GM19023 (cell line): ENCODE data around the gene ZNRF1.
"Not testable (repeated sequence)": the region's sequence is repeated elsewhere in the genome, so short reads cannot be mapped to it uniquely, and the experiment has no call there.

Source experiments
- ATAC-seq: cut with Tn5 transposase; IDR thresholded peaks from one replicate; pipeline ENCODE4 v1.9.1; 2021; ENCODE audit warnings: mild to moderate bottlenecking, moderate library complexity; ENCODE audit not compliant: unreplicated experiment

The ZNRF1 gene

GRCh38 chr16:75074920-75075687 is 76.3 kb downstream of the ZNRF1 start:
- ATAC-seq: peak; percentile 94

DNA sequence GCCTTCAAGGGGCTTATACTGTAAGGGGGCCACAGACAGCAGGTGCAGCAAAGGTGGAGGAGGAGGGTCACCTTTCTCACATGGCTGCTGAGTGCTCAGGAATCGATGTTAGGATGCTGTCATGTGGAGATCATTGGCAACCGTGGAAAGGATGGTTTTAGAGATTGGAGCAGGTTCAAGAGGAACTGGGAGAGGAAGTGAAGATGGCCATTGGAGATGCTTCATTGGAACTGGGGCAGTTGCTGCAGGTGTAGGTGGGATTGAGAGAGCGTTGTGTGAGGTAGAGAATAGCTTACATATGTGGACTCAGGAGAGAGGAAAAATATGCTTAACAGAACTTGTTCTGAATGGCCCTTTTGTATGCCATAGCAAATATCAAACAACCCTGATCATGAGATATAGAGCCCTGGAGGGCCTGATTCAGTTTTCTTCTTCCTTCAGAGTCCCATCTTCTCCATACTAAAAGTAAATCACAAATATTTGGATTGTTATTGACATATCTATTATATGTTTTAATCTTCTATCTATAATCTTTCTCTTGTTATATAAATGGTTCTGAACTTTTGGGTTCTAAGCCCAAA is 77.0 kb downstream of the ZNRF1 start:
- ATAC-seq: no peak

DNA sequence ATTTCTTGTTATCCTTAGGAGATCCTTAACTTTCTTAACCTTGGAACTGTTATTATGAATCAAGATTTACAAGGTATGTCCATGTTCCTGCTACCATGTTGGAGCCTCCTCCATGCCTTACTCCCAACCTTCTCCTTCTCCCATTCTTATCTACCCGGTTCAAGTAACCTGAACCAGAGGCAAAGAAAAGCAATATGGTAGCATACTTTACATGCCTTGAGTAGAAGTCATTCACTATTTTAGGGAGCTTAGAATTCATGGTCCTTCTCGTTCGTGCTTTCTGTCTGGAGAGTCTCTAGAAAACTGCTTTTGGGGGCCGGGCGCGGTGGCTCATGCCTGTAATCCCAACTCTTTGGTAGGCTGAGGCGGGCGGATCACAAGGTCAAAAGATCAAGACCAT is 80.1 kb downstream of the ZNRF1 start:
- no peak for ATAC-seq

DNA sequence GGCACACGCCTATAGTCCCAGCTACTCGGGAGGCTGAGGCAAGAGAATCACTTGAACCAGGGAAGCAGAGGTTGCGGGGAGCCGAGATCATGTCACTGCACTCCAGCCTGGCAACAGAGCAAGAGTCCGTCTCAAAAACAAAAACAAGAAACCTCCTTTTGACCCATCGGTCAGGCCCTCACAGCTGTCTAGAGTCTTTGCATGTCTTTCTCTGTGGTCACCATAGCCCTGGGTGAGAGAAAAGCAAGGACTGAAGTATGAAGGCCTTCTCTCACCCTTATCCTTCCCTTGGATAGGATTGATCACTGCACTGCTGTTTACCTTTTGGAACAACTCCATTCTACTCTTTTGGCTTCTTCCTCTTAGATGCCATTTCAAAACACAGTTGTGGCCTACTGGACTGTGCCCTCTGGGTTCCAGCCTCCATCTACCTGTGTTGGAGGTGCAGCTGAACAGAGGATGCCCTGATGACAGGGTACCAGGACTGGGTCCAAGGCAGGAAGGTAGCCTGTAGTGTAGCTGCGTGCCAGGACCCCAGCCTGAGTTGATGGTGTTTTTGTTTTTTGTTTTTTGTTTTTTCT is 80.6 kb downstream of the ZNRF1 start:
- no peak for ATAC-seq

- ATAC-seq: no peak
Observed at GRCh38 chr16:75080205-75081029, 81.6 kb downstream of the ZNRF1 start.

GRCh38 chr16:75081179-75081859 is 82.5 kb downstream of the ZNRF1 start:
- no peak for ATAC-seq

DNA sequence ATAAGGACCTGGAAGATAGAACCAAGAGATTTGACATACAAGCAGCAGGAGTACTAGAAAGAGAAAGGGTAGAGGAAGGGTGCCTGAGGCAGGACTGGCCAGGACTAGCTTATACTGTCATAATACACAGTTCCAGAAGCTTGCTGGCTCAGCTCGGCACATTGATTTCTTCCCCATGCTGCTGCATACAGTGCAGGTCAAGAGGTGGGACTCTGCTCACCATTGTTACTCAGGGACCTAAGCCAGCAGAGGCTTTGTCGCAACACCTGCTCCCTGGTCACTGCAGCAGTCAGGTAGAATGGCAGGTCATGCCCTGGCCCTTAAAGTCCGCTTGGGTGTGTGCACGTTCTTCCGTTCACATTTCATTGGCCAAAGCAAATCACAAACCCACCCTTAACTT is 85.0 kb downstream of the ZNRF1 start:
- no peak for ATAC-seq

GRCh38 chr16:75085556-75085955 is 86.7 kb downstream of the ZNRF1 start:
- ATAC-seq: no peak

- ATAC-seq: no peak
Observed at GRCh38 chr16:75086281-75086680, 87.5 kb downstream of the ZNRF1 start.

DNA sequence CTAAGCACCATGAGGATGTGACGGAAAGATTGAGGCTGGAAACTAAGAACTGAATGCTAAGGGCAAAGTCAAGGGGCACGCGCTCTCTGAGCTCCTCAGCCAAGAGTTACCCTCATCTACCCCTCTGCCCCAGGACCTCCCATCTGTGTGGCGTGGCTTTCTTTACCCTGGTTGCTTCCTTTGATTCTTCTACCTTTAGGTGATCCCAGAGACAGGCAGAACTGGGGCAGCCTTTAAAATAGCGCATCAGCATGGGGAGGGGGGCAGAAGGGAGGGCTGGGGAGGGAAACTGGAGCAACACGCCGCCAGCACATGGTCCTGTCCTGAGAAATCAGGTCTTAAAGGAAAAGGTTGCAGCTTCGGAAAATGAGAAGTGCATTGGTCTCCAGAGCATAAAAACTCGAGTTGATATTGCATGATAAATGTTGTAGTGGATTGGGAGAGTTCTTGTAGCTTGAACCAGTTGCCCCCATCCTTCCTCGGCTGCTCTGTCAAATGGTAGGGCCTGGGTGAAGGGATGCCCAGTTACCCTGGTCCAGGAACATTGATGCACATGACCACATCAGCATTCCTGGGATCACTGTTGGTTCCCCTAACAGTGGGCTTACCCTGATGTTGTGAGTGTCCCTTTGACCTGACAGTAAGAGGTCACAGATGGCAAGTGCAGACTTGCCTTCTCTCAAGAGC is 88.0 kb downstream of the ZNRF1 start:
- no peak for ATAC-seq

GRCh38 chr16:75087375-75087979 is 88.7 kb downstream of the ZNRF1 start:
- no peak for ATAC-seq

GRCh38 chr16:75088216-75088615 is 89.4 kb downstream of the ZNRF1 start:
- no peak for ATAC-seq

DNA sequence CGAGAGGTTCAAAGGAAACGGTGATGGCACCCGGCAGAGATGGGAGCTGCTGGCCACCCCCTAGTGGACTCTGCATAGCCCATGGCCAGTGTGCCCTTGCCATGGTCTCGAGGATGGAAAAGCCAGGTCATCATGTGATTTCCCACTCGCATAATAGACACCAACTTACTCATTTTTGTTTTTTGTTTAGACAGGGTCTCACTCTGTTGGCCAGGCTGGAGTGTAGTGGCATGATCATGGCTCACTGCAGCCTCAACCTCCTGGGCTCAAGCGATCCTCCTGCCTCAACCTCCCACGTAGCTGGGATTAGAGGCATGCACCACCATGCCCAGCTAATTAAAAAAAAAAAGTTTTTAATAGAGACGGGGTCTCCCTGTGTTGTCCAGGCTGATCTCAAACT is 90.1 kb downstream of the ZNRF1 start:
- no peak for ATAC-seq

- ATAC-seq: no peak
Observed at GRCh38 chr16:75089486-75090202, 90.8 kb downstream of the ZNRF1 start.

- ATAC-seq: not testable (repeated sequence)
Observed at GRCh38 chr16:75090899-75091298, 92.1 kb downstream of the ZNRF1 start.

GRCh38 chr16:75091619-75092018 is 92.8 kb downstream of the ZNRF1 start:
- not testable (repeated sequence) for ATAC-seq

- ATAC-seq: no peak
Observed at GRCh38 chr16:75092777-75093176, 94.0 kb downstream of the ZNRF1 start.

DNA sequence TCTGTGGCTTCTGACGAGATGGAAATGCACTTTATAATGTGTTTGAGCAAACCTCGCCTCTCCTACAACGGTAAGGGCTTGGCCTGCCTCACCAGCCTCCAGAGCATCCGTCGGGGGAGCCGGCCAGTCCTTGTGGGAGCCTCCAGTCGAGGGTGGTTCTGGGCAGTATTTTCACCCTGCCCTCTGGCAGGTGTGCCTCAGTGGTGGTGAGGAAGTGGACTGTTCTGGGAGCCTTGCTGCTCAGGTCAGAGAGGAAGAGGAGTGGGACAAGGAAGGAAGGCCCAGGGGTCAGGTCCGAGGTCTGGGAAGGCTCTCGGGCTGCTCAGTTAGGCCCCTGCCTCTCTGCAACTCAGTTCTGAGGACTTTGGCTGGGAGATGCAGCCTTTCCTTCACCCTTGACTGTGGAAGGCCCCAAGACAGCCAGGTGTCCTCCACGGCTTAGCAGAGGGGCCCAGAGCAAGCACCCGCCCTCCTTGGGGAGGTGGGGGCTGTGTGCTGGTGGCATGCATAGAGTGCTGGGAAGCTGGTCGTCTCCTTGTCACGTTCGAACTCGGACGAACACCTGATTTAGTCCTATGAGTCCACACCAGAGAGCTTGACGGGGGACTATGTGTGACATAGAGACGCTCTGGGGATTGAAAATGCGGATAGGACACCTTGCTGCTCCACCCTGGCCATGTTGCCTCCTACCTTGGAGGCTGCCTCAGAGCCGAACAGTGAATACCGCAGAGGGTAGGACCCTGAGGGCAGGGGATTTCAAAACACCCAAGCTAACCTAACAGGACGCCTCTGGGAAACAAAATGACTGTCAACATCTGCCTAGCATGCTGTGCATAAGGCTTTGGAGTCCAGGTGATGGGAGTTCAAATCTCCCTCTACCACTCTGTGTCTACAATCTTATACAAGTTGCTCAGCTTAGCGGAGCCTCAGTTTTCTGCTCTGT is 95.0 kb downstream of the ZNRF1 start:
- no peak for ATAC-seq
